SK-N-SH (cell line): ENCODE measurements around the gene PCBD1. TPM values are rescaled to one million over a fixed set of nuclear protein-coding genes. Genes with fewer than 3 reads are reported as not detected.

Experiments used
- CTCF ChIA-PET: fragments of 300-600, 350-600 bp; formaldehyde crosslinking; extraction: SDS; loops from one replicate; lab custom pipeline; 2021; lab: Yijun Ruan, JAX
- POLR2A ChIA-PET: fragments of 350-600 bp; sonication (Branson Sonifier 250); formaldehyde crosslinking; extraction: SDS; loops from one replicate; lab custom pipeline; 2020; ENCODE audit warnings: antibody characterized with exemption, inconsistent platforms; lab: Yijun Ruan, JAX
- DNase-seq: peaks from one replicate; pipeline ENCODE4 v3.0.0; 2012
- H2AFZ ChIP-seq: fragments of 200-600 bp; sonication (generic); 2 replicates; pipeline ENCODE4 v1.8.1; 2016; ENCODE audit warnings: antibody characterized with exemption, mild to moderate bottlenecking, low read depth
- H3F3A ChIP-seq: fragments of 200-600 bp; sonication (generic); replicated peaks from 2 replicates; pipeline ENCODE3; 2016; ENCODE audit warnings: antibody characterized with exemption, mild to moderate bottlenecking; ENCODE audit not compliant: insufficient read depth
- H3K27ac ChIP-seq, 2 experiments: fragments of 200-500 bp in 1 of 2; fragments of 200-600 bp in 1 of 2; sonication (Bioruptor generic) in 1 of 2; sonication (generic), shearing (Covaris generic) in 1 of 2; 2 replicates each; pipeline versions ENCODE4 v1.5.1 to v1.6.1; 2014 to 2016; ENCODE audit warnings: low read depth in 2 of 2, inconsistent platforms in 1 of 2, low read length in 1 of 2, mild to moderate bottlenecking in 1 of 2, mixed read lengths in 1 of 2
- H3K27me3 ChIP-seq: fragments of 200-600 bp; sonication (generic), shearing (Covaris generic); 2 replicates; pipeline ENCODE4 v1.6.1; 2016; ENCODE audit warnings: mixed run types; ENCODE audit not compliant: insufficient read depth
- H3K36me3 ChIP-seq, 2 experiments: fragments of 200-500 bp in 1 of 2; fragments of 200-600 bp in 1 of 2; sonication (Bioruptor generic) in 1 of 2; sonication (generic) in 1 of 2; replicated peaks in 1 of 2; 2 replicates each; pipeline versions ENCODE3 to v1.5.1; 2014 to 2016; ENCODE audit warnings: low read length in 1 of 2, mild to moderate bottlenecking in 1 of 2; ENCODE audit not compliant: insufficient read depth in 2 of 2, control insufficient read depth in 1 of 2
- H3K4me1 ChIP-seq, 2 experiments: fragments of 200-500 bp in 1 of 2; fragments of 200-600 bp in 1 of 2; sonication (Bioruptor generic) in 1 of 2; sonication (generic), shearing (Covaris generic) in 1 of 2; 2 replicates each; pipeline versions ENCODE4 v1.5.1 to v1.6.1; 2014 to 2016; ENCODE audit warnings: low read depth in 1 of 2, low read length in 1 of 2, mixed run types in 1 of 2; ENCODE audit not compliant: insufficient read depth in 2 of 2, control insufficient read depth in 1 of 2
- H3K4me2 ChIP-seq: fragments of 200-600 bp; sonication (generic), shearing (Covaris generic); 2 replicates; pipeline ENCODE4 v1.6.1; 2017; ENCODE audit warnings: mixed run types
- H3K4me3 ChIP-seq, 2 experiments: fragments of 200-500 bp in 1 of 2; fragments of 200-600 bp in 1 of 2; sonication (Bioruptor generic) in 1 of 2; sonication (generic), shearing (Covaris generic) in 1 of 2; 2 replicates each; pipeline versions ENCODE4 v1.5.1 to v1.8.1; 2014 to 2016; ENCODE audit warnings: low read depth in 2 of 2, inconsistent platforms in 1 of 2, low read length in 1 of 2, mild to moderate bottlenecking in 1 of 2, mixed read lengths in 1 of 2, moderate library complexity in 1 of 2
- H3K79me2 ChIP-seq: fragments of 200-600 bp; sonication (generic); 2 replicates; pipeline ENCODE4 v1.8.1; 2017; ENCODE audit warnings: mild to moderate bottlenecking; ENCODE audit not compliant: insufficient read depth
- H3K9ac ChIP-seq: fragments of 200-600 bp; sonication (generic); 2 replicates; pipeline ENCODE4 v1.6.1; 2017; ENCODE audit warnings: mixed run types
- H3K9me2 ChIP-seq: fragments of 200-600 bp; sonication (generic); 2 replicates; pipeline ENCODE4 v1.6.1; 2017; ENCODE audit warnings: mixed run types
- H3K9me3 ChIP-seq: fragments of 200-600 bp; sonication (generic); 2 replicates; pipeline ENCODE4 v1.6.1; 2017; ENCODE audit warnings: mixed run types, mild to moderate bottlenecking, moderate library complexity
- H4K20me1 ChIP-seq: fragments of 200-600 bp; sonication (generic); 2 replicates; pipeline ENCODE4 v1.6.1; 2017; ENCODE audit warnings: mild to moderate bottlenecking, mixed run types; ENCODE audit not compliant: insufficient read depth
- CTCF ChIP-seq: fragments of 200-600 bp; sonication (generic); IDR thresholded peaks from 2 replicates; pipeline ENCODE4 v1.6.1; 2017; ENCODE audit warnings: antibody characterized with exemption, mild to moderate bottlenecking, moderate library complexity
- EP300 ChIP-seq, 2 experiments: IDR thresholded peaks; 2 replicates each; pipeline versions ENCODE4 v1.4.0 to v1.6.1; 2012; ENCODE audit warnings: borderline replicate concordance in 1 of 2, low read depth in 1 of 2, low read length in 1 of 2
- FOXM1 ChIP-seq: IDR thresholded peaks from 2 replicates; pipeline ENCODE4 v1.4.0; 2012; ENCODE audit warnings: low read depth, mild to moderate bottlenecking
- GABPA ChIP-seq: IDR thresholded peaks from 2 replicates; pipeline ENCODE4 v1.4.0; 2012; ENCODE audit warnings: low read depth, mild to moderate bottlenecking
- GATA2 ChIP-seq: sonication (generic); formaldehyde crosslinking; IDR thresholded peaks from 2 replicates; pipeline ENCODE4 v1.5.0; 2020; ENCODE audit warnings: mild to moderate bottlenecking, missing genetic modification reagents
- MXI1 ChIP-seq: IDR thresholded peaks from 2 replicates; pipeline ENCODE4 v1.6.1; 2012; ENCODE audit warnings: mild to moderate bottlenecking, low read depth, low read length, improper control_type of control experiment
- NFIC ChIP-seq: IDR thresholded peaks from 2 replicates; pipeline ENCODE4 v1.4.0; 2012; ENCODE audit warnings: borderline replicate concordance
- NRF1 ChIP-seq: IDR thresholded peaks from 2 replicates; pipeline ENCODE4 v1.6.1; 2012; ENCODE audit warnings: low read depth, mild to moderate bottlenecking, low read length
- RAD21 ChIP-seq: IDR thresholded peaks from 2 replicates; pipeline ENCODE4 v1.6.1; 2012; ENCODE audit warnings: mild to moderate bottlenecking, low read length
- RCOR1 ChIP-seq: fragments of 150-350 bp; IDR thresholded peaks from 2 replicates; pipeline ENCODE4 v1.6.1; 2017; ENCODE audit warnings: antibody characterized with exemption, low read length
- RXRA ChIP-seq: IDR thresholded peaks from 2 replicates; pipeline ENCODE4 v1.4.0; 2012; ENCODE audit warnings: low read depth, mild to moderate bottlenecking, borderline replicate concordance
- SIN3A ChIP-seq: IDR thresholded peaks from 2 replicates; pipeline ENCODE4 v1.6.1; 2012; ENCODE audit warnings: low read depth, mild to moderate bottlenecking, low read length, moderate library complexity, borderline replicate concordance
- SMC3 ChIP-seq: IDR thresholded peaks from 2 replicates; pipeline ENCODE4 v1.6.1; 2012; ENCODE audit warnings: low read depth, low read length, improper control_type of control experiment
- TCF12 ChIP-seq: IDR thresholded peaks from 2 replicates; pipeline ENCODE4 v1.4.0; 2012
- TEAD4 ChIP-seq: IDR thresholded peaks from 2 replicates; pipeline ENCODE4 v1.4.0; 2012; ENCODE audit warnings: mild to moderate bottlenecking, borderline replicate concordance; ENCODE audit not compliant: insufficient read depth
- YY1 ChIP-seq: IDR thresholded peaks from 2 replicates; pipeline ENCODE4 v1.4.0; 2012; ENCODE audit warnings: low read depth, mild to moderate bottlenecking
- WGBS: methylation state at CpG from one replicate; pipeline ENCODE4 v1.1.6; 2017; ENCODE audit warnings: low lambda C conversion rate; 5-methylcytosine and 5-hydroxymethylcytosine counted together
- polyA plus RNA-seq, 3 experiments: library from polyadenylated mRNA; depleted of rRNA; stranded (reverse); fragments of >200 nt; gene quantifications; 2 replicates each; pipeline ENCODE4 v1.2.3, GENCODE V29; 2012
- TF ChIP-seq, protein P1 (sequence below): IDR thresholded peaks from 2 replicates; pipeline ENCODE4 v1.6.1; 2012; ENCODE audit warnings: mild to moderate bottlenecking, low read depth, low read length, moderate library complexity
- TF ChIP-seq, protein P2 (sequence below): IDR thresholded peaks from 2 replicates; pipeline ENCODE4 v1.4.0; 2012; ENCODE audit warnings: low read depth, borderline replicate concordance

The PCBD1 gene
- polyA plus RNA-seq, 1 of the 3 experiments (the other 2 are of a cell fraction) = 112 TPM

DNA sequence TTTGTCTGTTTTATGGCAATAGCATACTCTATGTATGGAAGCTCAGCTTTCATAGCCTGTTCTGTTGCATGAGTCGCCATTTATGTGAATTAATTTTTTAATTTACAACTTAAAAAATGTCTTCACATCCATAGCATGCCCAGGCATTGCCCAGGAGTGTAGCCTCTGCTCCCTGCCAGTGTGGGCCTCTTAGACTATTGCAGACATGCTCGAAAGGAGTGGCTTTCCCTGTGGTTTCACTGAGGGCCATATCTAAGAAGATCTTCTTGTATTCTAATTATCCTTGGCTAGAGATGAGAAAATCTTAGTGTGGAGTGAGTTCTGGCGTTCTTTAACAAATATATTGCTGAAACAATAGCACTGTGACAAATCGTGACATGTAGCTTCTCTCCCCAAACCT is 35.3 kb downstream of the PCBD1 start:
- WGBS = 92% methylated on average over 4 of the region's 4 CpGs
- POLR2A ChIA-PET = no interaction called here

GRCh38 chr10:70851597-70852475 is 36.5 kb downstream of the PCBD1 start:
- Histone ChIP-seq H3K9me3 (no peaks in the 10 kb centered on the region), H3K9ac (no peak overlapping the region), H4K20me1 (no peaks in the 10 kb centered on the region), H3K4me3 (no peak overlapping the region), H3K27ac (peak overlapping the region in 1 of 2 experiments; percentile 50; a peak in 2 of 4 replicates), H3K27me3 (no peaks in the 10 kb centered on the region), H3F3A (peaks cover 24% of the 10 kb centered on the region), H3K4me2 (no peak overlapping the region), H3K36me3 (peaks cover 50 to 51% of the 10 kb centered on the region in 2 experiments), H2AFZ (no peak overlapping the region), H3K9me2 (no peaks in the 10 kb centered on the region), H3K79me2 (peaks cover 16% of the 10 kb centered on the region; the same call in 1 of the 2 replicates), H3K4me1 (peaks cover 14 to 28% of the 10 kb centered on the region in 2 experiments)
- no peak for DNase-seq
- ChIA-PET CTCF (interaction anchor here (0.8 kb wide), 1 partner anchor 27 kb away, joined by 3 read pairs; no protein-coding TSS in a partner anchor), POLR2A (no interaction called here)
- WGBS = 81% methylated on average over 5 of the region's 5 CpGs
- TF ChIP-seq, protein P1, sequence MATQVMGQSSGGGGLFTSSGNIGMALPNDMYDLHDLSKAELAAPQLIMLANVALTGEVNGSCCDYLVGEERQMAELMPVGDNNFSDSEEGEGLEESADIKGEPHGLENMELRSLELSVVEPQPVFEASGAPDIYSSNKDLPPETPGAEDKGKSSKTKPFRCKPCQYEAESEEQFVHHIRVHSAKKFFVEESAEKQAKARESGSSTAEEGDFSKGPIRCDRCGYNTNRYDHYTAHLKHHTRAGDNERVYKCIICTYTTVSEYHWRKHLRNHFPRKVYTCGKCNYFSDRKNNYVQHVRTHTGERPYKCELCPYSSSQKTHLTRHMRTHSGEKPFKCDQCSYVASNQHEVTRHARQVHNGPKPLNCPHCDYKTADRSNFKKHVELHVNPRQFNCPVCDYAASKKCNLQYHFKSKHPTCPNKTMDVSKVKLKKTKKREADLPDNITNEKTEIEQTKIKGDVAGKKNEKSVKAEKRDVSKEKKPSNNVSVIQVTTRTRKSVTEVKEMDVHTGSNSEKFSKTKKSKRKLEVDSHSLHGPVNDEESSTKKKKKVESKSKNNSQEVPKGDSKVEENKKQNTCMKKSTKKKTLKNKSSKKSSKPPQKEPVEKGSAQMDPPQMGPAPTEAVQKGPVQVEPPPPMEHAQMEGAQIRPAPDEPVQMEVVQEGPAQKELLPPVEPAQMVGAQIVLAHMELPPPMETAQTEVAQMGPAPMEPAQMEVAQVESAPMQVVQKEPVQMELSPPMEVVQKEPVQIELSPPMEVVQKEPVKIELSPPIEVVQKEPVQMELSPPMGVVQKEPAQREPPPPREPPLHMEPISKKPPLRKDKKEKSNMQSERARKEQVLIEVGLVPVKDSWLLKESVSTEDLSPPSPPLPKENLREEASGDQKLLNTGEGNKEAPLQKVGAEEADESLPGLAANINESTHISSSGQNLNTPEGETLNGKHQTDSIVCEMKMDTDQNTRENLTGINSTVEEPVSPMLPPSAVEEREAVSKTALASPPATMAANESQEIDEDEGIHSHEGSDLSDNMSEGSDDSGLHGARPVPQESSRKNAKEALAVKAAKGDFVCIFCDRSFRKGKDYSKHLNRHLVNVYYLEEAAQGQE = no peak
- TF ChIP-seq GABPA (no peak), NFIC (no peak), TEAD4 (no peak), RCOR1 (no peak), MXI1 (no peak), SIN3A (no peak), YY1 (no peak), GATA2 (CRISPR knock-in tag) (no peak)

More for the DNA sequence above, 35.3 kb downstream of the PCBD1 start:
- Histone ChIP-seq H3K9me3 (no peaks in the 10 kb centered on the region), H3K9me2 (no peaks in the 10 kb centered on the region), H3K4me3 (no peak overlapping the region), H3K79me2 (peaks cover 11% of the 10 kb centered on the region; the same call in 1 of the 2 replicates), H3K27ac (no peak overlapping the region; a peak in 1 of 4 replicates), H3K4me1 (peaks cover 16 to 17% of the 10 kb centered on the region in 2 experiments), H3K4me2 (no peak overlapping the region), H3K27me3 (no peaks in the 10 kb centered on the region), H2AFZ (no peak overlapping the region), H3K9ac (no peak overlapping the region), H4K20me1 (no peaks in the 10 kb centered on the region), H3F3A (peaks cover 22% of the 10 kb centered on the region), H3K36me3 (peaks cover 54 to 60% of the 10 kb centered on the region in 2 experiments)
- CTCF ChIA-PET = interaction anchor here (1.1 kb wide), 1 partner anchor 9 kb away, joined by 3 read pairs; no protein-coding TSS in a partner anchor
- TF ChIP-seq NRF1 (no peak), CTCF (no peak), RCOR1 (no peak), TCF12 (no peak), MXI1 (no peak), RAD21 (no peak), FOXM1 (no peak), SMC3 (no peak), GABPA (no peak), RXRA (no peak), SIN3A (no peak), EP300 (IDR thresholded peaks at IDR 0.05; ENCODE audit: borderline replicate concordance in 1 of 2, low read depth in 1 of 2, low read length in 1 of 2) (no peak)
- TF ChIP-seq, protein P2, sequence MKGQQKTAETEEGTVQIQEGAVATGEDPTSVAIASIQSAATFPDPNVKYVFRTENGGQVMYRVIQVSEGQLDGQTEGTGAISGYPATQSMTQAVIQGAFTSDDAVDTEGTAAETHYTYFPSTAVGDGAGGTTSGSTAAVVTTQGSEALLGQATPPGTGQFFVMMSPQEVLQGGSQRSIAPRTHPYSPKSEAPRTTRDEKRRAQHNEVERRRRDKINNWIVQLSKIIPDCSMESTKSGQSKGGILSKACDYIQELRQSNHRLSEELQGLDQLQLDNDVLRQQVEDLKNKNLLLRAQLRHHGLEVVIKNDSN = no peak
- no peak for DNase-seq
